ENCODE measurements around the gene NFATC2. TPM values are rescaled to one million over a fixed set of nuclear protein-coding genes. Genes with fewer than 3 reads are reported as not detected.
"Not testable (repeated sequence)": the region's sequence is repeated elsewhere in the genome, so short reads cannot be mapped to it uniquely, and the experiment has no call there.

The NFATC2 gene
- total RNA-seq, 1 donor from 2014 or later, result 4.2 TPM

- no peak overlapping the region for H3K27ac ChIP-seq (replicated peaks)
- TF ChIP-seq, protein P1, sequence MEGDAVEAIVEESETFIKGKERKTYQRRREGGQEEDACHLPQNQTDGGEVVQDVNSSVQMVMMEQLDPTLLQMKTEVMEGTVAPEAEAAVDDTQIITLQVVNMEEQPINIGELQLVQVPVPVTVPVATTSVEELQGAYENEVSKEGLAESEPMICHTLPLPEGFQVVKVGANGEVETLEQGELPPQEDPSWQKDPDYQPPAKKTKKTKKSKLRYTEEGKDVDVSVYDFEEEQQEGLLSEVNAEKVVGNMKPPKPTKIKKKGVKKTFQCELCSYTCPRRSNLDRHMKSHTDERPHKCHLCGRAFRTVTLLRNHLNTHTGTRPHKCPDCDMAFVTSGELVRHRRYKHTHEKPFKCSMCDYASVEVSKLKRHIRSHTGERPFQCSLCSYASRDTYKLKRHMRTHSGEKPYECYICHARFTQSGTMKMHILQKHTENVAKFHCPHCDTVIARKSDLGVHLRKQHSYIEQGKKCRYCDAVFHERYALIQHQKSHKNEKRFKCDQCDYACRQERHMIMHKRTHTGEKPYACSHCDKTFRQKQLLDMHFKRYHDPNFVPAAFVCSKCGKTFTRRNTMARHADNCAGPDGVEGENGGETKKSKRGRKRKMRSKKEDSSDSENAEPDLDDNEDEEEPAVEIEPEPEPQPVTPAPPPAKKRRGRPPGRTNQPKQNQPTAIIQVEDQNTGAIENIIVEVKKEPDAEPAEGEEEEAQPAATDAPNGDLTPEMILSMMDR (IDR thresholded peaks at IDR 0.05; ENCODE audit: borderline replicate concordance), result no peak
- H3K9me3 ChIP-seq (replicated peaks), result no peaks in the 10 kb centered on the region
- H3K27me3 ChIP-seq (ENCODE audit: low read depth), result no peaks in the 10 kb centered on the region
- H3K4me3 ChIP-seq, result peak overlapping the region; percentile 63
- H3K36me3 ChIP-seq, result no peaks in the 10 kb centered on the region
- intact Hi-C loops (cut with micrococcal nuclease), result no loop called here
- DNase-seq, result no peak
- peaks cover 35% of the 10 kb centered on the region for H3K4me1 ChIP-seq
Measured at GRCh38 chr20:51543422-51543788, 886 bp upstream of the NFATC2 start.

GRCh38 chr20:51542033-51542570 is 417 bp downstream of the NFATC2 start:
- Histone ChIP-seq H3K9me3 (replicated peaks) (peaks cover 11% of the 10 kb centered on the region), H3K27ac (replicated peaks) (peak overlapping the region; percentile 80), H3K27me3 (ENCODE audit: low read depth) (no peaks in the 10 kb centered on the region), H3K36me3 (no peaks in the 10 kb centered on the region), H3K4me1 (peaks cover 36% of the 10 kb centered on the region), H3K4me3 (peak overlapping the region; percentile 63)
- intact Hi-C loops (cut with micrococcal nuclease), result no loop called here
- no peak for DNase-seq
- TF ChIP-seq, protein P1 (IDR thresholded peaks at IDR 0.05; ENCODE audit: borderline replicate concordance), result peak; percentile 31

DNA sequence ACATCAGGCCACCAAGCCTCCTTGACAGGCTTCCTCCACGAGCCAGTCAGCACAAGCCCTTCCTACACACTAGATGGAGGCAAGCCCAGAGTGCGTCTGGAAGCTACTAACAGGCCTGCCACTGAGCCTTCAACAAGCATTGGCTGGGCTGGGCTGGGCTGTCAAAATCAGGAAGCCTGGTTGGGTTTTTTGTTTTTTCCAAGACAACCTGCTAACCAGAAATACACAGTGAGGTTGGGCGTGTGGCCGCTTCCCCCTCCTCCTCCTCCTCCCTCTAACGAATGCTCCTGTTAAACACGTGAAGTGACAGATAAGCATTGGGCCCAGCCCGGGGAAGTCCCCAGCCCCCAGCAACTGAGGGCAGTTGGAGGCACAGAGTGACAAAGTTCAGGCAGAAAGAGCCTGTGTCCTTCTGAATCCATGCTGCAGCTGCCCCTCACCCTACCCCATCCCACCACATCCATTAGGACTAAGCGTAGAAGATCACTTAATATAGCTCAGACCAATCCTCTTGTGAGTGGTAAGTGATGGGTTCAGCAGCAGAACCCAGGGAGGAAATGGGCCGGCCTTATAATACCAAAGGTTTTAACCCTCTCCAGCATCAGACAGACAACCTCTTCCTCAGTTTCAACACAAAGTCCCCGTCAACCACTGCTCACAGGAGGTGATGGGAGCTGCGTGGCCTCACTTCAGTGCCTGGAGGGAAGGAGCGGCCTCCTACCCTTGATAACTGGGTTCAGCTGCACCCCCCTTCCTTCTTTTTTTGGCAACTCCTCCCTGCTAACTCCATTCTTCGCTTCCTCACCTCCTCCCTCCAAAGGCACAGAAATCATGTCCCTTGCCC is 1.1 kb downstream of the NFATC2 start:
- no peaks in the 10 kb centered on the region for H3K36me3 ChIP-seq
- TF ChIP-seq, protein P1 (IDR thresholded peaks at IDR 0.05; ENCODE audit: borderline replicate concordance), result no peak
- peaks cover 43% of the 10 kb centered on the region for H3K4me1 ChIP-seq
- H3K4me3 ChIP-seq, result peak overlapping the region; percentile 63
- peaks cover 11% of the 10 kb centered on the region for H3K9me3 ChIP-seq (replicated peaks)
- no peaks in the 10 kb centered on the region for H3K27me3 ChIP-seq (ENCODE audit: low read depth)
- intact Hi-C loops (cut with micrococcal nuclease), result no loop called here
- peak; percentile 74 for DNase-seq
- H3K27ac ChIP-seq (replicated peaks), result peak overlapping the region; percentile 80

- H3K27ac ChIP-seq (replicated peaks), result peak overlapping the region; percentile 80
Measured at GRCh38 chr20:51540580-51540979, 1.9 kb downstream of the NFATC2 start.

GRCh38 chr20:51540074-51540473 is 2.4 kb downstream of the NFATC2 start:
- H3K27ac ChIP-seq (replicated peaks), result peak overlapping the region; percentile 80
- H3K36me3 ChIP-seq; DNase-seq; intact Hi-C loops (cut with micrococcal nuclease); H3K27me3 ChIP-seq (ENCODE audit: low read depth); H3K4me3 ChIP-seq: not testable (repeated sequence)
- H3K9me3 ChIP-seq (replicated peaks), result peaks cover 11% of the 10 kb centered on the region
- peaks cover 52% of the 10 kb centered on the region for H3K4me1 ChIP-seq

More at GRCh38 chr20:51540580-51540979, 1.9 kb downstream of the NFATC2 start:
- TF ChIP-seq, protein P1 (IDR thresholded peaks at IDR 0.05; ENCODE audit: borderline replicate concordance), result no peak
- peaks cover 50% of the 10 kb centered on the region for H3K4me1 ChIP-seq
- no peaks in the 10 kb centered on the region for H3K36me3 ChIP-seq
- DNase-seq, result no peak
- no peaks in the 10 kb centered on the region for H3K27me3 ChIP-seq (ENCODE audit: low read depth)
- peak overlapping the region; percentile 63 for H3K4me3 ChIP-seq
- peaks cover 11% of the 10 kb centered on the region for H3K9me3 ChIP-seq (replicated peaks)
- intact Hi-C loops (cut with micrococcal nuclease), result no loop called here
